PC-3 (cell line): ENCODE measurements around the gene GREB1L. TPM values are rescaled to one million over a fixed set of nuclear protein-coding genes. Genes with fewer than 3 reads are reported as not detected.

Experiments used
- ATAC-seq: fragments of 200-7000 bp; cut with Tn5 transposase; 2 replicates; pipeline ENCODE4 v1.9.1; 2020; ENCODE audit warnings: mild to moderate bottlenecking, moderate library complexity
- BruUV-seq: library from RNA; stranded (reverse); fragments of 400-500 nt; replicated peaks from 2 replicates; lab custom pipeline; 2021; lab: Mats Ljungman, UMichigan
- CTCF ChIA-PET: fragments of 300-600 bp; sonication (Branson Sonifier 250); formaldehyde crosslinking; loops from one replicate; lab custom pipeline; 2022; ENCODE audit warnings: antibody characterized with exemption; lab: Charles Lee
- POLR2A ChIA-PET: fragments of 300-600 bp; sonication (Branson Sonifier 250); formaldehyde crosslinking; loops from one replicate; lab custom pipeline; 2022; ENCODE audit warnings: antibody characterized with exemption; ENCODE audit not compliant: unreplicated experiment; lab: Charles Lee
- DNase-seq: peaks from one replicate; pipeline ENCODE4 v3.0.0-alpha.2; 2015
- H2AFZ ChIP-seq: fragments of 300-600 bp; sonication (generic); 2 replicates; pipeline ENCODE4 v1.6.0; 2016; ENCODE audit warnings: antibody characterized with exemption, low read length
- H3F3A ChIP-seq: fragments of 300-600 bp; sonication (generic); one replicate; pipeline ENCODE4 v1.6.0; 2017; ENCODE audit warnings: antibody characterized with exemption, low read length, control low read depth, mild to moderate bottlenecking; ENCODE audit not compliant: unreplicated experiment
- H3K27ac ChIP-seq: fragments of 300-600 bp; sonication (generic); 2 replicates; pipeline ENCODE4 v1.5.1; 2016; ENCODE audit warnings: mild to moderate bottlenecking, low read length
- H3K27me3 ChIP-seq: fragments of 300-600 bp; sonication (generic); 2 replicates; pipeline ENCODE4 v1.6.1; 2016; ENCODE audit warnings: low read length, mixed read lengths
- H3K36me3 ChIP-seq: fragments of 300-600 bp; sonication (generic); 2 replicates; pipeline ENCODE4 v1.6.1; 2016; ENCODE audit warnings: low read depth, mixed run types, low read length, mixed read lengths
- H3K4me1 ChIP-seq: fragments of 300-600 bp; sonication (generic); 2 replicates; pipeline ENCODE4 v1.5.1; 2016; ENCODE audit warnings: low read length; ENCODE audit not compliant: insufficient read depth
- H3K4me2 ChIP-seq: fragments of 300-600 bp; sonication (generic); 2 replicates; pipeline ENCODE4 v1.6.0; 2016; ENCODE audit warnings: low read length
- H3K4me3 ChIP-seq: fragments of 300-600 bp; sonication (generic); 2 replicates; pipeline ENCODE4 v1.5.1; 2016; ENCODE audit warnings: mild to moderate bottlenecking, low read length, mixed read lengths
- H3K79me2 ChIP-seq: fragments of 300-600 bp; sonication (generic); 2 replicates; pipeline ENCODE4 v1.6.1; 2017; ENCODE audit warnings: low read length, mixed read lengths
- H3K9ac ChIP-seq: fragments of 300-600 bp; sonication (generic); 2 replicates; pipeline ENCODE4 v1.6.0; 2016; ENCODE audit warnings: mild to moderate bottlenecking, low read length
- H3K9me2 ChIP-seq: fragments of 300-600 bp; sonication (generic); replicated peaks from 2 replicates; pipeline ENCODE4 v1.6.1; 2016; ENCODE audit warnings: mixed run types, low read length, mixed read lengths
- H3K9me3 ChIP-seq: fragments of 300-600 bp; sonication (generic); 2 replicates; pipeline ENCODE4 v1.6.1; 2016; ENCODE audit warnings: low read length, mixed read lengths
- H4K20me1 ChIP-seq: fragments of 300-600 bp; sonication (generic); 2 replicates; pipeline ENCODE4 v1.6.1; 2016; ENCODE audit warnings: low read length, mixed read lengths
- EZH2 ChIP-seq: fragments of 300-600 bp; sonication (generic); IDR thresholded peaks from one replicate; pipeline ENCODE4 v1.6.1; 2017; ENCODE audit warnings: antibody characterized with exemption, mild to moderate bottlenecking, low read length; ENCODE audit not compliant: unreplicated experiment
- EZH2phosphoT487 ChIP-seq: fragments of 300-600 bp; sonication (generic); IDR thresholded peaks from 2 replicates; pipeline ENCODE4 v1.6.1; 2018; ENCODE audit warnings: mild to moderate bottlenecking, antibody characterized with exemption, low read length, borderline replicate concordance
- intact Hi-C: fragments of 100-400 bp; cut with micrococcal nuclease; formaldehyde crosslinking; loops from 2 replicates; pipeline ENCODE4 v1.9.0; 2023
- total RNA-seq: library from RNA; depleted of rRNA; stranded (reverse); fragments of >200 nt; gene quantifications from 2 replicates; pipeline ENCODE4 v1.2.3, GENCODE V29; 2014
- TF ChIP-seq, protein P1 (sequence below): fragments of 300-600 bp; sonication (generic); conservative IDR thresholded peaks from 2 replicates; pipeline ENCODE4 v1.5.1; 2017; ENCODE audit warnings: antibody characterized with exemption, low read depth, mild to moderate bottlenecking, low read length

The GREB1L gene
- total RNA-seq, 1 experiment from 2014 or later = 10.3 TPM

DNA sequence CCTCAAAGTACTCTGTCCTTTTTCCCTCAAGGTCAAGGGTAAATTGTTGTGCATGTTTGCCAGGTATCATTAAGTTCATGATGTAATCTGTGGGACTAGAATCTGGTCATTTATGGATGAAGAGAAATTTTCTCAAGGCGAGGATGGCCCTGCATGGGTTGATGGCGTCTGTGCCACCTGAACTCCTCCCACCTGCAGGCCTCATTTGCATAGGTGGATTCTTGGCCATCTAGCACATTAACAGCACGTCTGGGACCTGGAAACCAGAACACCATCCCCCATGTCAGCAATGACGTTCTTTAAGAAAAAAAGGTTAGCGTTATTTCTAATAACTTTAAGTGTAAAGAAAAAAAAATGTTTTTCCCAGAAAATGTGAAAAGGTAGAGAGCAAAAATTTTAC lies 212.7 kb downstream of the GREB1L start:
- BruUV-seq = no TSS peak
- ATAC-seq = no peak

GRCh38 chr18:21456428-21457178 lies 214.6 kb downstream of the GREB1L start:
- Histone ChIP-seq H4K20me1 (no peaks in the 10 kb centered on the region), H3K9ac (no peak overlapping the region), H3K27ac (no peak overlapping the region), H3F3A (no peaks in the 10 kb centered on the region), H3K36me3 (no peaks in the 10 kb centered on the region), H3K79me2 (no peaks in the 10 kb centered on the region), H3K27me3 (no peaks in the 10 kb centered on the region), H3K4me3 (no peak overlapping the region), H3K4me1 (peaks cover 15% of the 10 kb centered on the region), H3K4me2 (no peak overlapping the region), H3K9me2 (no peaks in the 10 kb centered on the region), H2AFZ (no peak overlapping the region), H3K9me3 (no peaks in the 10 kb centered on the region)
- BruUV-seq = no TSS peak
- DNase-seq (no peak), ATAC-seq (no peak)
- ChIA-PET POLR2A (no interaction called here), CTCF (no interaction called here)
- TF ChIP-seq, protein P1, sequence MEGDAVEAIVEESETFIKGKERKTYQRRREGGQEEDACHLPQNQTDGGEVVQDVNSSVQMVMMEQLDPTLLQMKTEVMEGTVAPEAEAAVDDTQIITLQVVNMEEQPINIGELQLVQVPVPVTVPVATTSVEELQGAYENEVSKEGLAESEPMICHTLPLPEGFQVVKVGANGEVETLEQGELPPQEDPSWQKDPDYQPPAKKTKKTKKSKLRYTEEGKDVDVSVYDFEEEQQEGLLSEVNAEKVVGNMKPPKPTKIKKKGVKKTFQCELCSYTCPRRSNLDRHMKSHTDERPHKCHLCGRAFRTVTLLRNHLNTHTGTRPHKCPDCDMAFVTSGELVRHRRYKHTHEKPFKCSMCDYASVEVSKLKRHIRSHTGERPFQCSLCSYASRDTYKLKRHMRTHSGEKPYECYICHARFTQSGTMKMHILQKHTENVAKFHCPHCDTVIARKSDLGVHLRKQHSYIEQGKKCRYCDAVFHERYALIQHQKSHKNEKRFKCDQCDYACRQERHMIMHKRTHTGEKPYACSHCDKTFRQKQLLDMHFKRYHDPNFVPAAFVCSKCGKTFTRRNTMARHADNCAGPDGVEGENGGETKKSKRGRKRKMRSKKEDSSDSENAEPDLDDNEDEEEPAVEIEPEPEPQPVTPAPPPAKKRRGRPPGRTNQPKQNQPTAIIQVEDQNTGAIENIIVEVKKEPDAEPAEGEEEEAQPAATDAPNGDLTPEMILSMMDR = no peak
- TF ChIP-seq EZH2phosphoT487 (no peak), EZH2 (no peak)
- intact Hi-C loops = loop anchor here (10.0 kb wide), 1 partner anchor 492 kb away; no protein-coding TSS in a partner anchor

More for the DNA sequence above, 212.7 kb downstream of the GREB1L start:
- no peak overlapping the region for H3K9ac ChIP-seq
- CTCF ChIA-PET = no interaction called here
- no peak overlapping the region for H3K27ac ChIP-seq
- POLR2A ChIA-PET = no interaction called here
- no peaks in the 10 kb centered on the region for H3K9me2 ChIP-seq
- DNase-seq = no peak
- no peaks in the 10 kb centered on the region for H3K27me3 ChIP-seq
- H3K4me3 ChIP-seq = no peak overlapping the region
- no peaks in the 10 kb centered on the region for H3K36me3 ChIP-seq
- H3F3A ChIP-seq = no peaks in the 10 kb centered on the region
- intact Hi-C loops = loop anchor here (10.0 kb wide), 1 partner anchor 490 kb away; no protein-coding TSS in a partner anchor
- no peaks in the 10 kb centered on the region for H3K79me2 ChIP-seq
- H3K4me2 ChIP-seq = no peak overlapping the region
- no peaks in the 10 kb centered on the region for H4K20me1 ChIP-seq
- no peaks in the 10 kb centered on the region for H3K9me3 ChIP-seq
- H2AFZ ChIP-seq = no peak overlapping the region
- H3K4me1 ChIP-seq = peaks cover 15% of the 10 kb centered on the region
- TF ChIP-seq EZH2 = no peak
- no peak for TF ChIP-seq EZH2phosphoT487
- TF ChIP-seq, protein P1 = no peak

GRCh38 chr18:21457179-21457535 lies 215.1 kb downstream of the GREB1L start:
- Histone ChIP-seq H3K9ac (no peak overlapping the region), H3K36me3 (no peaks in the 10 kb centered on the region), H3K9me2 (no peaks in the 10 kb centered on the region), H3F3A (no peaks in the 10 kb centered on the region), H3K4me3 (no peak overlapping the region), H4K20me1 (no peaks in the 10 kb centered on the region), H3K27me3 (no peaks in the 10 kb centered on the region), H3K4me1 (peaks cover 15% of the 10 kb centered on the region), H2AFZ (no peak overlapping the region), H3K9me3 (no peaks in the 10 kb centered on the region), H3K79me2 (no peaks in the 10 kb centered on the region), H3K4me2 (no peak overlapping the region), H3K27ac (no peak overlapping the region)
- intact Hi-C loops = loop anchor here (10.0 kb wide), 1 partner anchor 492 kb away; no protein-coding TSS in a partner anchor
- BruUV-seq = no TSS peak
- ChIA-PET POLR2A (no interaction called here), CTCF (no interaction called here)
- no peak for ATAC-seq
- DNase-seq = no peak
- TF ChIP-seq EZH2 = no peak
- TF ChIP-seq EZH2phosphoT487 = no peak
- TF ChIP-seq, protein P1 = no peak
